HCT116 (cell line): ENCODE data around the gene GNAT1.

Source experiments
- CTCF ChIP-seq, 3 experiments: fragments of 200-600 bp in 1 of 3; sonication (generic) in 1 of 3; IDR thresholded peaks in 2 of 3; conservative IDR thresholded peaks in 1 of 3; 2 replicates each; pipeline ENCODE4 v1.5.1; 2012 to 2017; ENCODE audit warnings: low read depth in 2 of 3, low read length in 2 of 3, antibody characterized with exemption in 1 of 3, borderline replicate concordance in 1 of 3, control low read depth in 1 of 3, mild to moderate bottlenecking in 1 of 3, mixed read lengths in 1 of 3, mixed run types in 1 of 3, moderate library complexity in 1 of 3; ENCODE audit not compliant: insufficient read depth in 1 of 3
- EGR1 ChIP-seq: IDR thresholded peaks from 2 replicates; pipeline ENCODE4 v1.6.1; 2012; ENCODE audit warnings: low read depth
- ELF1 ChIP-seq: IDR thresholded peaks from 2 replicates; pipeline ENCODE4 v1.6.1; 2012; ENCODE audit warnings: low read depth, borderline replicate concordance
- EZH2 ChIP-seq: fragments of 200-600 bp; sonication (generic); IDR thresholded peaks from 2 replicates; pipeline ENCODE4 v1.6.1; 2017; ENCODE audit warnings: antibody characterized with exemption, mixed run types
- EZH2phosphoT487 ChIP-seq: fragments of 200-600 bp; IDR thresholded peaks from 2 replicates; pipeline ENCODE4 v1.6.1; 2018; ENCODE audit warnings: antibody characterized with exemption, borderline replicate concordance
- JUND ChIP-seq: IDR thresholded peaks from 2 replicates; pipeline ENCODE4 v1.6.1; 2012
- POLR2A ChIP-seq: IDR thresholded peaks from 2 replicates; pipeline ENCODE4 v1.7.0; 2011; ENCODE audit warnings: borderline replicate concordance; ENCODE audit not compliant: insufficient read depth, insufficient read length; ENCODE audit errors: extremely low read depth
- POLR2AphosphoS5 ChIP-seq: IDR thresholded peaks from 2 replicates; pipeline ENCODE4 v1.6.1; 2011; ENCODE audit warnings: mild to moderate bottlenecking, low read depth, low read length, moderate library complexity
- RAD21 ChIP-seq: IDR thresholded peaks from 2 replicates; pipeline ENCODE4 v1.6.1; 2012; ENCODE audit warnings: low read depth, mild to moderate bottlenecking
- SP1 ChIP-seq: IDR thresholded peaks from 2 replicates; pipeline ENCODE4 v1.6.1; 2012; ENCODE audit warnings: low read depth
- TCF7L2 ChIP-seq: IDR thresholded peaks from 2 replicates; pipeline ENCODE4 v1.7.0; 2011; ENCODE audit warnings: borderline replicate concordance, inconsistent platforms; ENCODE audit not compliant: insufficient read depth, insufficient read length; ENCODE audit errors: extremely low read depth
- ZBTB33 ChIP-seq: IDR thresholded peaks from 2 replicates; pipeline ENCODE4 v1.6.1; 2011; ENCODE audit warnings: mild to moderate bottlenecking, low read length, moderate library complexity; ENCODE audit not compliant: insufficient replicate concordance; ENCODE audit errors: extremely low read depth
- TF ChIP-seq, protein P1 (sequence below): IDR thresholded peaks from 2 replicates; pipeline ENCODE4 v1.6.1; 2012

- TF ChIP-seq EZH2phosphoT487 (no peak), SP1 (no peak), CTCF (IDR thresholded peaks at IDR 0.05 in 2 of 3, conservative IDR thresholded peaks at IDR 0.05 in 1 of 3; ENCODE audit: borderline replicate concordance in 1 of 3, insufficient read depth in 1 of 3, low read depth in 2 of 3, low read length in 2 of 3) (no peak), RAD21 (no peak), POLR2AphosphoS5 (no peak), ZBTB33 (no peak), JUND (no peak), EZH2 (no peak), EGR1 (no peak), TCF7L2 (no peak), POLR2A (no peak), ELF1 (no peak)
- TF ChIP-seq, protein P1, sequence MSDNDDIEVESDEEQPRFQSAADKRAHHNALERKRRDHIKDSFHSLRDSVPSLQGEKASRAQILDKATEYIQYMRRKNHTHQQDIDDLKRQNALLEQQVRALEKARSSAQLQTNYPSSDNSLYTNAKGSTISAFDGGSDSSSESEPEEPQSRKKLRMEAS: no peak
Observed at GRCh38 chr3:50182533-50183099, 8.8 kb upstream of the GNAT1 start.
